Natural killer cell (primary cell): Measurements from ENCODE around the gene USPL1. TPM values are rescaled to one million over a fixed set of nuclear protein-coding genes. Genes with fewer than 3 reads are reported as not detected.

Experiments used
- ATAC-seq, 3 donors: fragments of 150-1000 bp in 2 of 3; fragments of 200-7000 bp in 1 of 3; cut with Tn5 transposase; 1 replicate in 1 of 3; 2 replicates in 2 of 3; pipeline ENCODE4 v1.10.0; 2021; ENCODE audit warnings: mild to moderate bottlenecking in 2 of 3, moderate library complexity in 2 of 3
- DNase-seq, 2 donors: peaks; one replicate each; pipeline versions ENCODE4 v3.0.0 to v3.0.0-alpha.2; 2013 to 2021; ENCODE audit warnings: mixed read lengths in 1 of 2
- H3K27ac ChIP-seq: one replicate; pipeline ENCODE4 v1.5.1; 2013; ENCODE audit warnings: mild to moderate bottlenecking, low read length
- H3K27me3 ChIP-seq: one replicate; pipeline ENCODE4 v1.6.1; 2013; ENCODE audit warnings: low read length; ENCODE audit not compliant: control insufficient read depth, insufficient read depth
- H3K36me3 ChIP-seq: one replicate; pipeline ENCODE4 v1.6.1; 2013; ENCODE audit warnings: low read length; ENCODE audit not compliant: control insufficient read depth, insufficient read depth
- H3K4me1 ChIP-seq: one replicate; pipeline ENCODE4 v1.6.1; 2013; ENCODE audit warnings: low read length; ENCODE audit not compliant: control insufficient read depth, insufficient read depth
- H3K4me3 ChIP-seq: one replicate; pipeline ENCODE4 v1.5.1; 2013; ENCODE audit warnings: low read length
- H3K9me3 ChIP-seq: one replicate; pipeline ENCODE4 v1.6.1; 2013; ENCODE audit warnings: low read length; ENCODE audit not compliant: control insufficient read depth, insufficient read depth
- H3K27ac Mint-ChIP-seq, 2 donors: one replicate each; pipeline ENCODE4 v1.8.0; 2022; ENCODE audit warnings: mild to moderate bottlenecking in 2 of 2, mixed read lengths in 2 of 2, moderate library complexity in 1 of 2
- H3K27me3 Mint-ChIP-seq, 2 donors: one replicate each; pipeline ENCODE4 v1.8.0; 2022; ENCODE audit warnings: low read depth in 2 of 2, mixed read lengths in 2 of 2
- H3K36me3 Mint-ChIP-seq: one replicate; pipeline ENCODE4 v1.8.0; 2022; ENCODE audit warnings: mixed read lengths
- H3K4me1 Mint-ChIP-seq, 2 donors: one replicate each; pipeline ENCODE4 v1.8.0; 2022; ENCODE audit warnings: mixed read lengths in 2 of 2
- H3K4me3 Mint-ChIP-seq: one replicate; pipeline ENCODE4 v1.8.0; 2022; ENCODE audit warnings: mild to moderate bottlenecking, moderate library complexity, mixed read lengths
- H3K9me3 Mint-ChIP-seq, 2 donors: one replicate each; pipeline ENCODE4 v1.8.0; 2022; ENCODE audit warnings: mixed read lengths in 2 of 2
- CTCF ChIP-seq: fragments of 200-600 bp; IDR thresholded peaks from one replicate; pipeline ENCODE4 v1.8.0; 2022; ENCODE audit warnings: antibody characterized with exemption
- WGBS: methylation state at CpG from one replicate; pipeline ENCODE4 v1.1.7; 2013; ENCODE audit warnings: missing lambda C conversion rate; ENCODE audit not compliant: insufficient coverage; 5-methylcytosine and 5-hydroxymethylcytosine counted together
- intact Hi-C: fragments of 100-400 bp; cut with micrococcal nuclease; formaldehyde crosslinking; loops from one replicate; pipeline ENCODE4 v1.14.2; 2022
- total RNA-seq, 4 donors: library from RNA; stranded (reverse); fragments of 120-200 nt in 1 of 4; gene quantifications; one replicate each; pipeline versions ENCODE4 v1.2.3 to v1.2.4, GENCODE V29; 2013 to 2022

USPL1 gene
- total RNA-seq, 3 donors from 2014 or later (not counting 1 experiment from before 2014, with no cell fraction given): 34.8 to 39.0 (median 36.9) TPM

- DNase-seq (no peak), ATAC-seq (no peak)
- intact Hi-C loops: no loop called here
- H3K27ac Mint-ChIP-seq: no peak overlapping the region
- H3K36me3 Mint-ChIP-seq: no peaks in the 10 kb centered on the region
- no peaks in the 10 kb centered on the region for H3K27me3 Mint-ChIP-seq
- no peaks in the 10 kb centered on the region for H3K9me3 ChIP-seq
- H3K36me3 ChIP-seq: no peaks in the 10 kb centered on the region
- TF ChIP-seq CTCF: no peak
- H3K4me3 ChIP-seq: no peak overlapping the region
- peaks cover 7% of the 10 kb centered on the region for H3K4me1 ChIP-seq
- H3K4me3 Mint-ChIP-seq: no peak overlapping the region
- peaks cover 12% of the 10 kb centered on the region in 2 donors for H3K4me1 Mint-ChIP-seq
- 100% methylated on average over 2 of the region's 4 CpGs for WGBS
- H3K27ac ChIP-seq: no peak overlapping the region
- no peaks in the 10 kb centered on the region for H3K9me3 Mint-ChIP-seq
- no peaks in the 10 kb centered on the region for H3K27me3 ChIP-seq
Observed at GRCh38 chr13:30667014-30667413, 49.3 kb downstream of the USPL1 start.

- no peak overlapping the region for H3K27ac Mint-ChIP-seq
- no peak for DNase-seq
Observed at GRCh38 chr13:30668312-30668711, 50.6 kb downstream of the USPL1 start.

GRCh38 chr13:30671271-30671815 is 53.6 kb downstream of the USPL1 start:
- Histone ChIP-seq H3K9me3 (no peaks in the 10 kb centered on the region), H3K27me3 (no peaks in the 10 kb centered on the region), H3K4me3 (no peak overlapping the region), H3K36me3 (no peaks in the 10 kb centered on the region), H3K4me1 (peaks cover 10% of the 10 kb centered on the region), H3K27ac (no peak overlapping the region)
- Mint-ChIP-seq H3K27ac (peak overlapping the region in 1 of 2 donors; percentile 53), H3K9me3 (no peaks in the 10 kb centered on the region), H3K36me3 (no peaks in the 10 kb centered on the region), H3K27me3 (no peaks in the 10 kb centered on the region), H3K4me1 (peaks cover 26 to 33% of the 10 kb centered on the region in 2 donors), H3K4me3 (peak overlapping the region; percentile 14)
- 93% methylated on average over 6 of the region's 6 CpGs for WGBS
- DNase-seq (no peak), ATAC-seq (no peak)
- no peak for TF ChIP-seq CTCF
- intact Hi-C loops: no loop called here

More at GRCh38 chr13:30668312-30668711, 50.6 kb downstream of the USPL1 start:
- no peaks in the 10 kb centered on the region for H3K27me3 Mint-ChIP-seq
- ATAC-seq: no peak
- no peaks in the 10 kb centered on the region for H3K4me1 ChIP-seq
- no peak overlapping the region for H3K27ac ChIP-seq
- TF ChIP-seq CTCF: no peak
- intact Hi-C loops: no loop called here
- H3K4me3 ChIP-seq: no peak overlapping the region
- no peaks in the 10 kb centered on the region for H3K36me3 Mint-ChIP-seq
- no peaks in the 10 kb centered on the region for H3K27me3 ChIP-seq
- H3K36me3 ChIP-seq: no peaks in the 10 kb centered on the region
- H3K9me3 ChIP-seq: no peaks in the 10 kb centered on the region
- 95% methylated on average over 4 of the region's 4 CpGs for WGBS
- peaks cover 7 to 15% of the 10 kb centered on the region in 2 donors for H3K4me1 Mint-ChIP-seq
- H3K4me3 Mint-ChIP-seq: no peak overlapping the region
- no peaks in the 10 kb centered on the region for H3K9me3 Mint-ChIP-seq
